Loucy (cell line): ENCODE measurements around the gene RPS6KA2.

Experiments
- EZH2phosphoT487 ChIP-seq: fragments of 200-600 bp; IDR thresholded peaks from 2 replicates; pipeline ENCODE4 v1.6.1; 2018; ENCODE audit warnings: antibody characterized with exemption, mild to moderate bottlenecking, moderate library complexity, borderline replicate concordance
- TF ChIP-seq, protein P1 (sequence below): fragments of 200-600 bp; sonication (generic); conservative IDR thresholded peaks from 2 replicates; pipeline ENCODE4 v1.5.1; 2014; ENCODE audit warnings: mild to moderate bottlenecking, antibody characterized with exemption, low read length

DNA sequence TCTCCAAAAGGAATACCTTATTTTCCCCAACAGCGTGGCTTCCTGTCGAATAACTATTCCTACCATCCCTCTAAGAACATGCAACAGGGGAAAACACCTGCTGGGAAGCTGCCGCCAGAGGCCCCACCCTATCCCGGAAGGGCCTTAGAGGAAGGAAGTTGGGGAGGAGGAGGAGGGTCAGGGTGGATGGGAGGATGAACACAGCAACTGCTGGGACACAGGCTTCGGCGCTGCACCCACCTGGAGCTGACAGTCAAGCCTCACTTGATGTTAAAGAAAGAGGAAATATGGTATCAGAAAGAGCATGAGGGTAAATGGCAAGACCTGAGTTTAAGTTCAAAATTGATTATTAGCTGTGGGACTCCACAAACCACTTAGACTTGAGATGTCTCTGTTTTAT is 36.5 kb upstream of the RPS6KA2 start:
- TF ChIP-seq, protein P1, sequence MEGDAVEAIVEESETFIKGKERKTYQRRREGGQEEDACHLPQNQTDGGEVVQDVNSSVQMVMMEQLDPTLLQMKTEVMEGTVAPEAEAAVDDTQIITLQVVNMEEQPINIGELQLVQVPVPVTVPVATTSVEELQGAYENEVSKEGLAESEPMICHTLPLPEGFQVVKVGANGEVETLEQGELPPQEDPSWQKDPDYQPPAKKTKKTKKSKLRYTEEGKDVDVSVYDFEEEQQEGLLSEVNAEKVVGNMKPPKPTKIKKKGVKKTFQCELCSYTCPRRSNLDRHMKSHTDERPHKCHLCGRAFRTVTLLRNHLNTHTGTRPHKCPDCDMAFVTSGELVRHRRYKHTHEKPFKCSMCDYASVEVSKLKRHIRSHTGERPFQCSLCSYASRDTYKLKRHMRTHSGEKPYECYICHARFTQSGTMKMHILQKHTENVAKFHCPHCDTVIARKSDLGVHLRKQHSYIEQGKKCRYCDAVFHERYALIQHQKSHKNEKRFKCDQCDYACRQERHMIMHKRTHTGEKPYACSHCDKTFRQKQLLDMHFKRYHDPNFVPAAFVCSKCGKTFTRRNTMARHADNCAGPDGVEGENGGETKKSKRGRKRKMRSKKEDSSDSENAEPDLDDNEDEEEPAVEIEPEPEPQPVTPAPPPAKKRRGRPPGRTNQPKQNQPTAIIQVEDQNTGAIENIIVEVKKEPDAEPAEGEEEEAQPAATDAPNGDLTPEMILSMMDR = no peak
- no peak for TF ChIP-seq EZH2phosphoT487
